ENCODE data around the gene CEP126. TPM values are rescaled to one million over a fixed set of nuclear protein-coding genes. Genes with fewer than 3 reads are reported as not detected.

The CEP126 gene
- total RNA-seq, 2 donors from 2014 or later, result 2.7 to 3.7 TPM

Other genes with a start within 250 kb of the CEP126 start
- 1 to 10 TPM; 1.4 to 3.3 TPM for gene ANGPTL5, start 1.5 kb downstream of the CEP126 start, total RNA-seq
- gene CFAP300, start 132.4 kb downstream of the CEP126 start, total RNA-seq, result 1 to 10 TPM; 1.8 to 5.4 TPM
- gene YAP1, start 195.4 kb downstream of the CEP126 start, total RNA-seq, result 100 to 1,000 TPM in 1 of 2 donors, 10 to 100 TPM in 1; 85.0 to 135 TPM